Measurements from ENCODE around the gene PHF14.

DNA sequence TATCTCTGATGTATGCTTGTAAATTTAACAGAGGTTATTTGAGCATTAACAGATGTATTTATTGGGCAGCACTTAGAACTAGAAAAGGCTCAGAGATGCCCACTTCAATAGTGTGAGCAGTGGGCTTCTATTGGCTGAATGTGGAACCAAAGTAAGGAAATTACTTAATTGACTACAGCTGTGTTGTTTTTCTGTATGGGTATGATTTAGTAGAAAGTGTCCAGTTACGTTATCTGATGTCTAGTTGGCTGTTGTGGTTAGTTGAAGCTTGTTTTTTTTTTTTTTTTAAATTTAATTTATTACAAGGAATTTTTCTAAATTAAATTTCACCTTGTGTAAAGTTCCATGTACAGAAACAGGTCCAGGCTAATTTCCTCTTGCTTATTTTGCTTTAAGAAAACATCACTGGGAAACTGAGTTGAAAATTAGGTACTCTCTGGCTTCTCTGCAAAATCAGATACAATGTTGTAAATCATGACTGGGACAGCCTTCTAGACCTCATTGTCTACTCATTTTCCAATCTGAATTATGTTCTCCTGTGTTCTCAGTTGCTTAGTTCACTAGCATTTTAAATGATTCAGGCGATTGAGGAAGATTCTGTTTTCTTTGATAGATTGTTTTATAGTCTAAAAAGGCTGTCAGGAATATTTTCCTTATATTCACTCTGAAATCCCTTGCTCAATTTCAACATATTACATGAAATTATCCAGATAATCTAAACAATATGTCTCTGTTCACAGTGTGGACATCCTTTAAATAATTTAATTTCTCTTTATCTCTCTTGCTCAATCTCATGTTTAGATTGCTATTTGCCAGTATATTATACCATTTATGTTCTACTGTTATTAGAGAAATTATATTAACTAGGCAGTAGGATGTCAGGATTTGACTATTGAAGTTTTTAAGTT, 53.0 kb downstream of the PHF14 start:
- TF ChIP-seq, protein P1, sequence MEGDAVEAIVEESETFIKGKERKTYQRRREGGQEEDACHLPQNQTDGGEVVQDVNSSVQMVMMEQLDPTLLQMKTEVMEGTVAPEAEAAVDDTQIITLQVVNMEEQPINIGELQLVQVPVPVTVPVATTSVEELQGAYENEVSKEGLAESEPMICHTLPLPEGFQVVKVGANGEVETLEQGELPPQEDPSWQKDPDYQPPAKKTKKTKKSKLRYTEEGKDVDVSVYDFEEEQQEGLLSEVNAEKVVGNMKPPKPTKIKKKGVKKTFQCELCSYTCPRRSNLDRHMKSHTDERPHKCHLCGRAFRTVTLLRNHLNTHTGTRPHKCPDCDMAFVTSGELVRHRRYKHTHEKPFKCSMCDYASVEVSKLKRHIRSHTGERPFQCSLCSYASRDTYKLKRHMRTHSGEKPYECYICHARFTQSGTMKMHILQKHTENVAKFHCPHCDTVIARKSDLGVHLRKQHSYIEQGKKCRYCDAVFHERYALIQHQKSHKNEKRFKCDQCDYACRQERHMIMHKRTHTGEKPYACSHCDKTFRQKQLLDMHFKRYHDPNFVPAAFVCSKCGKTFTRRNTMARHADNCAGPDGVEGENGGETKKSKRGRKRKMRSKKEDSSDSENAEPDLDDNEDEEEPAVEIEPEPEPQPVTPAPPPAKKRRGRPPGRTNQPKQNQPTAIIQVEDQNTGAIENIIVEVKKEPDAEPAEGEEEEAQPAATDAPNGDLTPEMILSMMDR (IDR thresholded peaks at IDR 0.05), result no peak
- no peak for TF ChIP-seq POLR2A (IDR thresholded peaks at IDR 0.05)
